HCT116 (cell line): Measurements from ENCODE around the gene UBE4A. TPM values are rescaled to one million over a fixed set of nuclear protein-coding genes. Genes with fewer than 3 reads are reported as not detected.

Source experiments
- ATAC-seq: fragments of 200-7000 bp; cut with Tn5 transposase; 2 replicates; pipeline ENCODE4 v1.9.1; 2020; ENCODE audit warnings: mild to moderate bottlenecking, moderate library complexity
- BruUV-seq: library from RNA; stranded (reverse); fragments of 400-500 nt; replicated peaks from 2 replicates; lab custom pipeline; 2021; lab: Mats Ljungman, UMichigan
- CTCF ChIA-PET: fragments of 300-600 bp; sonication (Branson Sonifier 250); formaldehyde crosslinking; loops from one replicate; lab custom pipeline; 2021; ENCODE audit warnings: antibody characterized with exemption; lab: Charles Lee
- POLR2A ChIA-PET: fragments of 300-600, 350-600 bp; sonication (Branson Sonifier 250); formaldehyde crosslinking; loops from one replicate; lab custom pipeline; 2021; ENCODE audit warnings: antibody characterized with exemption; lab: Charles Lee
- RAD21 ChIA-PET, 2 experiments: fragments of 300-600 bp; sonication (Branson Sonifier 250); formaldehyde crosslinking; loops; one replicate each; lab custom pipeline; 2023; ENCODE audit warnings: low total read pairs in 2 of 2; ENCODE audit not compliant: uncharacterized antibody in 2 of 2, unreplicated experiment in 2 of 2, low non-redundant PET in 1 of 2; lab: Charles Lee
- DNase-seq: peaks from one replicate; pipeline ENCODE4 v3.0.0-alpha.2; 2010; ENCODE audit warnings: low read depth, low spot score
- H2AFZ ChIP-seq: fragments of 200-600 bp; shearing (Covaris generic), sonication (generic); 2 replicates; pipeline ENCODE4 v1.6.1; 2017; ENCODE audit warnings: low read depth, mixed run types, mixed read lengths, antibody characterized with exemption, low read length; ENCODE audit not compliant: poor library complexity, severe bottlenecking
- H3K27ac ChIP-seq: 2 replicates; pipeline ENCODE4 v1.5.1; 2012; ENCODE audit warnings: low read depth, low read length
- H3K27me3 ChIP-seq: fragments of 200-600 bp; sonication (generic); 2 replicates; pipeline ENCODE4 v1.6.1; 2016; ENCODE audit warnings: mixed run types, low read length, mixed read lengths; ENCODE audit not compliant: insufficient read depth
- H3K36me3 ChIP-seq, 2 experiments: fragments of 200-500 bp in 1 of 2; fragments of 200-600 bp in 1 of 2; sonication (Bioruptor generic) in 1 of 2; sonication (generic) in 1 of 2; 2 replicates each; pipeline versions ENCODE4 v1.5.1 to v1.6.1; 2014 to 2016; ENCODE audit warnings: low read length in 2 of 2, inconsistent platforms in 1 of 2, mixed read lengths in 1 of 2, mixed run types in 1 of 2; ENCODE audit not compliant: insufficient read depth in 2 of 2, control insufficient read depth in 1 of 2
- H3K4me1 ChIP-seq, 2 experiments: fragments of 200-600 bp in 1 of 2; sonication (generic) in 1 of 2; 2 replicates each; pipeline versions ENCODE4 v1.5.1 to v1.6.1; 2012 to 2017; ENCODE audit warnings: low read length in 2 of 2, inconsistent platforms in 1 of 2, mild to moderate bottlenecking in 1 of 2, mixed read lengths in 1 of 2, mixed run types in 1 of 2, moderate library complexity in 1 of 2; ENCODE audit not compliant: insufficient read depth in 2 of 2, control insufficient read depth in 1 of 2
- H3K4me2 ChIP-seq: fragments of 200-600 bp; sonication (generic); 2 replicates; pipeline ENCODE4 v1.6.1; 2017; ENCODE audit warnings: mixed run types, low read length, mixed read lengths
- H3K4me3 ChIP-seq, 2 experiments: fragments of 200-600 bp in 1 of 2; sonication (generic) in 1 of 2; replicated peaks in 1 of 2; 2 replicates each; pipeline ENCODE4 v1.5.1; 2011 to 2016; ENCODE audit warnings: low read length in 2 of 2, control low read depth in 1 of 2, low read depth in 1 of 2, mild to moderate bottlenecking in 1 of 2, mixed read lengths in 1 of 2, mixed run types in 1 of 2
- H3K79me2 ChIP-seq: fragments of 200-600 bp; sonication (generic); 2 replicates; pipeline ENCODE4 v1.6.1; 2017; ENCODE audit warnings: mild to moderate bottlenecking, mixed run types, low read length, moderate library complexity, mixed read lengths; ENCODE audit not compliant: insufficient read depth
- H3K9ac ChIP-seq: fragments of 200-600 bp; sonication (generic); 2 replicates; pipeline ENCODE4 v1.6.1; 2016; ENCODE audit warnings: low read length, mixed read lengths
- H3K9me2 ChIP-seq: fragments of 200-600 bp; sonication (generic), shearing (Covaris generic); 2 replicates; pipeline ENCODE4 v1.6.1; 2017; ENCODE audit warnings: mixed run types, mild to moderate bottlenecking, moderate library complexity; ENCODE audit not compliant: insufficient read depth
- H3K9me3 ChIP-seq, 2 experiments: fragments of 200-500 bp in 1 of 2; fragments of 200-600 bp in 1 of 2; sonication (Bioruptor generic) in 1 of 2; sonication (generic) in 1 of 2; 2 replicates each; pipeline ENCODE4 v1.6.1; 2014 to 2017; ENCODE audit warnings: low read length in 2 of 2, mixed read lengths in 2 of 2, inconsistent platforms in 1 of 2, low read depth in 1 of 2, mild to moderate bottlenecking in 1 of 2, mixed run types in 1 of 2, moderate library complexity in 1 of 2; ENCODE audit not compliant: control insufficient read depth in 1 of 2, insufficient read depth in 1 of 2
- H4K20me1 ChIP-seq: fragments of 200-600 bp; sonication (generic), shearing (Covaris generic); 2 replicates; pipeline ENCODE4 v1.6.1; 2017; ENCODE audit warnings: mixed run types, mild to moderate bottlenecking, moderate library complexity; ENCODE audit not compliant: insufficient read depth
- CEBPB ChIP-seq: IDR thresholded peaks from 2 replicates; pipeline ENCODE4 v1.6.1; 2012; ENCODE audit warnings: low read depth
- EGR1 ChIP-seq: IDR thresholded peaks from 2 replicates; pipeline ENCODE4 v1.6.1; 2012; ENCODE audit warnings: low read depth
- ELF1 ChIP-seq: IDR thresholded peaks from 2 replicates; pipeline ENCODE4 v1.6.1; 2012; ENCODE audit warnings: low read depth, borderline replicate concordance
- EZH2 ChIP-seq: fragments of 200-600 bp; sonication (generic); IDR thresholded peaks from 2 replicates; pipeline ENCODE4 v1.6.1; 2017; ENCODE audit warnings: antibody characterized with exemption, mixed run types
- EZH2phosphoT487 ChIP-seq: fragments of 200-600 bp; IDR thresholded peaks from 2 replicates; pipeline ENCODE4 v1.6.1; 2018; ENCODE audit warnings: antibody characterized with exemption, borderline replicate concordance
- FOSL1 ChIP-seq: IDR thresholded peaks from 2 replicates; pipeline ENCODE4 v1.6.1; 2012; ENCODE audit warnings: low read depth
- JUND ChIP-seq: IDR thresholded peaks from 2 replicates; pipeline ENCODE4 v1.6.1; 2012
- POLR2A ChIP-seq: IDR thresholded peaks from 2 replicates; pipeline ENCODE4 v1.7.0; 2011; ENCODE audit warnings: borderline replicate concordance; ENCODE audit not compliant: insufficient read depth, insufficient read length; ENCODE audit errors: extremely low read depth
- POLR2AphosphoS5 ChIP-seq: IDR thresholded peaks from 2 replicates; pipeline ENCODE4 v1.6.1; 2011; ENCODE audit warnings: mild to moderate bottlenecking, low read depth, low read length, moderate library complexity
- RAD21 ChIP-seq: IDR thresholded peaks from 2 replicates; pipeline ENCODE4 v1.6.1; 2012; ENCODE audit warnings: low read depth, mild to moderate bottlenecking
- SIN3A ChIP-seq: IDR thresholded peaks from 2 replicates; pipeline ENCODE4 v1.6.1; 2012; ENCODE audit warnings: low read depth
- SRF ChIP-seq: IDR thresholded peaks from 2 replicates; pipeline ENCODE4 v1.6.1; 2012; ENCODE audit warnings: low read depth
- TCF7L2 ChIP-seq: IDR thresholded peaks from 2 replicates; pipeline ENCODE4 v1.7.0; 2011; ENCODE audit warnings: borderline replicate concordance, inconsistent platforms; ENCODE audit not compliant: insufficient read depth, insufficient read length; ENCODE audit errors: extremely low read depth
- YY1 ChIP-seq: IDR thresholded peaks from 2 replicates; pipeline ENCODE4 v1.6.1; 2011; ENCODE audit warnings: low read length, low read depth, moderate library complexity, mild to moderate bottlenecking; ENCODE audit not compliant: insufficient replicate concordance; ENCODE audit errors: extremely low read depth
- intact Hi-C: fragments of 100-400 bp; cut with micrococcal nuclease; formaldehyde crosslinking; loops from 2 replicates; pipeline ENCODE4 v1.10.0; 2022
- total RNA-seq: library from RNA; stranded (reverse); gene quantifications from one replicate; pipeline ENCODE4 v1.2.1, GENCODE V29; 2021; ENCODE audit not compliant: unreplicated experiment
- TF ChIP-seq, protein P1 (sequence below): IDR thresholded peaks from 2 replicates; pipeline ENCODE4 v1.6.1; 2012
- TF ChIP-seq, protein P2 (sequence below): IDR thresholded peaks from 2 replicates; pipeline ENCODE4 v1.6.1; 2012
- TF ChIP-seq, protein P3 (sequence below): IDR thresholded peaks from 2 replicates; pipeline ENCODE4 v1.6.1; 2011; ENCODE audit warnings: mild to moderate bottlenecking, low read length, moderate library complexity; ENCODE audit not compliant: insufficient replicate concordance; ENCODE audit errors: extremely low read depth

The UBE4A gene
- total RNA-seq, 1 experiment from 2014 or later, result 49.9 TPM

GRCh38 chr11:118328745-118329144 is 30.7 kb upstream of the UBE4A start:
- CTCF ChIA-PET, result no interaction called here
- Histone ChIP-seq H3K4me1 (no peaks in the 10 kb centered on the region), H3K9me2 (no peaks in the 10 kb centered on the region), H3K9me3 (no peaks in the 10 kb centered on the region), H3K9ac (no peak overlapping the region), H3K79me2 (no peaks in the 10 kb centered on the region), H3K27ac (no peak overlapping the region), H4K20me1 (no peaks in the 10 kb centered on the region), H3K4me3 (no peak overlapping the region), H3K36me3 (no peaks in the 10 kb centered on the region), H2AFZ (no peak overlapping the region), H3K27me3 (no peaks in the 10 kb centered on the region), H3K4me2 (no peak overlapping the region)
- DNase-seq (no peak), ATAC-seq (no peak)
- POLR2A ChIA-PET, result no interaction called here
- intact Hi-C loops, result no loop called here
- RAD21 ChIA-PET, result no interaction called here
- TF ChIP-seq SIN3A (no peak), JUND (no peak), EZH2phosphoT487 (no peak), FOSL1 (no peak), EGR1 (no peak), ELF1 (no peak), POLR2AphosphoS5 (no peak), CEBPB (no peak), EZH2 (no peak), RAD21 (no peak), SRF (no peak), POLR2A (no peak), YY1 (no peak), TCF7L2 (no peak)
- TF ChIP-seq, protein P1, sequence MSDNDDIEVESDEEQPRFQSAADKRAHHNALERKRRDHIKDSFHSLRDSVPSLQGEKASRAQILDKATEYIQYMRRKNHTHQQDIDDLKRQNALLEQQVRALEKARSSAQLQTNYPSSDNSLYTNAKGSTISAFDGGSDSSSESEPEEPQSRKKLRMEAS, result no peak
- TF ChIP-seq, protein P2, sequence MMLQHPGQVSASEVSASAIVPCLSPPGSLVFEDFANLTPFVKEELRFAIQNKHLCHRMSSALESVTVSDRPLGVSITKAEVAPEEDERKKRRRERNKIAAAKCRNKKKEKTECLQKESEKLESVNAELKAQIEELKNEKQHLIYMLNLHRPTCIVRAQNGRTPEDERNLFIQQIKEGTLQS, result no peak
- TF ChIP-seq, protein P3, sequence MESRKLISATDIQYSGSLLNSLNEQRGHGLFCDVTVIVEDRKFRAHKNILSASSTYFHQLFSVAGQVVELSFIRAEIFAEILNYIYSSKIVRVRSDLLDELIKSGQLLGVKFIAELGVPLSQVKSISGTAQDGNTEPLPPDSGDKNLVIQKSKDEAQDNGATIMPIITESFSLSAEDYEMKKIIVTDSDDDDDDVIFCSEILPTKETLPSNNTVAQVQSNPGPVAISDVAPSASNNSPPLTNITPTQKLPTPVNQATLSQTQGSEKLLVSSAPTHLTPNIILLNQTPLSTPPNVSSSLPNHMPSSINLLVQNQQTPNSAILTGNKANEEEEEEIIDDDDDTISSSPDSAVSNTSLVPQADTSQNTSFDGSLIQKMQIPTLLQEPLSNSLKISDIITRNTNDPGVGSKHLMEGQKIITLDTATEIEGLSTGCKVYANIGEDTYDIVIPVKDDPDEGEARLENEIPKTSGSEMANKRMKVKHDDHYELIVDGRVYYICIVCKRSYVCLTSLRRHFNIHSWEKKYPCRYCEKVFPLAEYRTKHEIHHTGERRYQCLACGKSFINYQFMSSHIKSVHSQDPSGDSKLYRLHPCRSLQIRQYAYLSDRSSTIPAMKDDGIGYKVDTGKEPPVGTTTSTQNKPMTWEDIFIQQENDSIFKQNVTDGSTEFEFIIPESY, result no peak
- no TSS peak for BruUV-seq
